WTC11 (cell line): ENCODE measurements around the gene UGT1A3.

Source experiments
- CTCF ChIP-seq: fragments of 200-600 bp; IDR thresholded peaks from 2 replicates; pipeline ENCODE4 v1.8.0; 2022; ENCODE audit warnings: antibody characterized with exemption
- MLX ChIP-seq: sonication (generic); formaldehyde crosslinking; IDR thresholded peaks from 2 replicates; pipeline ENCODE4 v1.8.1; 2023; ENCODE audit warnings: mild to moderate bottlenecking, missing genetic modification reagents, moderate library complexity
- NR2C2 ChIP-seq: sonication (generic); formaldehyde crosslinking; IDR thresholded peaks from 2 replicates; pipeline ENCODE4 v1.8.0; 2022; ENCODE audit warnings: mild to moderate bottlenecking, missing genetic modification reagents

GRCh38 chr2:233758849-233759248, 30.0 kb downstream of the UGT1A3 start:
- no peak for TF ChIP-seq MLX (CRISPR knock-in tag)
- no peak for TF ChIP-seq CTCF
- TF ChIP-seq NR2C2 (CRISPR knock-in tag) = no peak
